Epithelial cell of esophagus (primary cell): ENCODE measurements around the gene HELZ.
A peak's percentile ranks its signal among the peaks of the same experiment; 100 is the strongest.
"Not testable (repeated sequence)": the region's sequence is repeated elsewhere in the genome, so short reads cannot be mapped to it uniquely, and the experiment has no call there.

Experiments used
- DNase-seq: peaks from one replicate; pipeline ENCODE4 v3.0.0; 2010; ENCODE audit warnings: low read depth
- H3K4me3 ChIP-seq: 2 replicates; pipeline ENCODE4 v1.5.1; 2011; ENCODE audit warnings: mild to moderate bottlenecking, low read length, control low read depth
- CTCF ChIP-seq: IDR thresholded peaks from 2 replicates; pipeline ENCODE4 v1.5.1; 2011; ENCODE audit warnings: low read depth, mild to moderate bottlenecking, low read length, control low read depth, inconsistent platforms; ENCODE audit not compliant: insufficient read depth; ENCODE audit errors: missing control alignments

HELZ gene

DNA sequence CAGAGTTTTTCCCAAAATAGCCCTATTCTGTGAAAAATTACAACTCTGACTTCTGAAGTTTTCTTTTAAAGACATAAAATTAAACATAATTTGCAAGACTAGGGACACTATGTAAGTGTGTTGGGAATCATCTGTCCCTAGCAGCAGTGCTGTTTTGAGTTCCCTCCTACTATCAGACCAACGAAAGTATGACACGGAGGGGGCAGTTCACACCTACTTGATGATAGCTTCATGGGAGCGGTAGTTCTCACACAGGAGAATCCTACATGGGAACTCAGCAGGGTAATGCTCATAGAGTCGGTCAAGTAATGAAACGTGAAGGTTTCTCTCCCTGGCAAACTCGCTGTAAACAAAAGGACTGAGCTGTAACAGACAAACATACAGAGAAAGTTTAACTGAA lies 96.6 kb downstream of the HELZ start:
- no peak for DNase-seq
- H3K4me3 ChIP-seq: no peak overlapping the region
- no peak for TF ChIP-seq CTCF

DNA sequence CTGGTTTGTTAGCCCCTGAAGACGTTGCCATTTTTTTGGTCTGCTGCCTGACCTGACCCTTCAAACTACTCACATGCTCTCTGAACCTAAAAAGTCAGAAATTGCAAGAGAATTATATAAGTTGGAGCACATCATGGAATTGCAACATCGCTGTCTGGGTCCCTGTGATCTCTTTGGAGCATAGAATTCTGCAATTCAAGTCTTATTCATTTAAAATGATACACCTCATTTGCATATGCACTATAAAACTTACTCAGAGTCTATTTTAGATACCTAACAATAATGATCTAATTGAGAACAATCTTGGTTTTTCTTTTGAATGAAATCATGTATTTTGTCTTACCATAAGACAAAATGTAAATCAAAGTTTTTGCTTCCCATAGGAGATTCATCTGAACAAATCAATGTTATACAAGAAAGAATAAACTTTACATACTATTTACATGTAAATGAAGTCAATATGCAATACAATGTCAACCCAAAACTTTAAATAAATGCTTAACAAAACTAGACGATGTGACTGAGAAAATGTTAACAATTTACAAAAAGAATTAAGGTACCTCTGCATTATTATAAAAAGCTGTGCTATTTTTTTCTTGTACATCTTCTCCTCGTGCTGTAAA lies 99.7 kb downstream of the HELZ start:
- H3K4me3 ChIP-seq: no peak overlapping the region
- no peak for TF ChIP-seq CTCF

DNA sequence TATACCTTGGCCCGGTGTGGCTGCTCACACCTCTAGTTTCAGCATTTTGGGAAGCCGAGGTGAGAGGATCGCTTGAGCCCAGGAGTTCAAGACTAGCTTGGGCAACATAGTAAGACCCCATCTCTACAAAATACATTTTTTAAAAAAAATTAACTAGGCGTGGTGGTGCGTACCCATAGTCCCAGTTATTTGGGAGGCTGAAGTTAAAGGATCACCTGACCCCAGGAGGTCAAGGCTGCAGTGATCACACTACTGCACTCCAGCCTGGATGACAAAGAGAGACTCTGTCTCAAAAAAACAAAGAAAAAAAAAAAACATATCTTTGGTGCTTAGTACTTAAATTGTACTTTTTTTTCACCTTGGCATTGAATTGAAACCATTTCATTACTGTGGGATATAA lies 101.7 kb downstream of the HELZ start:
- DNase-seq: no peak
- TF ChIP-seq CTCF: no peak
- H3K4me3 ChIP-seq: no peak overlapping the region

More for the DNA sequence above, 99.7 kb downstream of the HELZ start:
- no peak for DNase-seq

DNA sequence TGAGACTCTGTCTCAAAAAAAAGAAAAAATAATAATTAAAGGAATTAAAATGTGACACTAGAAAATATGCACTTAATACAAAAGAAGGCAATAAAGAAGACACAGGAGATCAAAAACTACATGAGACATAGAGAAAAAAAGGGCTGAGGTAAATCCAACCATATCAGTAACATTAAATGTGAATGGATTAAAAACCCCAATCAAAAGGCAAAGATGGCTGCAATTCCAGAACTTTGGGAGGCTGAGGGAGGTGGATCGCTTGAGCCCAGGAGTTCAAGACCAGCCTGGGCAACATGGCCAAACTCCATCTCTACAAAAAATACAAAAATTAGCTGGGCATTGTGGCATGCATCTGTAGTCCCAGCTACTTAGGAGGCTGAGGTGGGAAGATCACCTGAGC lies 103.0 kb downstream of the HELZ start:
- H3K4me3 ChIP-seq, DNase-seq: not testable (repeated sequence)

DNA sequence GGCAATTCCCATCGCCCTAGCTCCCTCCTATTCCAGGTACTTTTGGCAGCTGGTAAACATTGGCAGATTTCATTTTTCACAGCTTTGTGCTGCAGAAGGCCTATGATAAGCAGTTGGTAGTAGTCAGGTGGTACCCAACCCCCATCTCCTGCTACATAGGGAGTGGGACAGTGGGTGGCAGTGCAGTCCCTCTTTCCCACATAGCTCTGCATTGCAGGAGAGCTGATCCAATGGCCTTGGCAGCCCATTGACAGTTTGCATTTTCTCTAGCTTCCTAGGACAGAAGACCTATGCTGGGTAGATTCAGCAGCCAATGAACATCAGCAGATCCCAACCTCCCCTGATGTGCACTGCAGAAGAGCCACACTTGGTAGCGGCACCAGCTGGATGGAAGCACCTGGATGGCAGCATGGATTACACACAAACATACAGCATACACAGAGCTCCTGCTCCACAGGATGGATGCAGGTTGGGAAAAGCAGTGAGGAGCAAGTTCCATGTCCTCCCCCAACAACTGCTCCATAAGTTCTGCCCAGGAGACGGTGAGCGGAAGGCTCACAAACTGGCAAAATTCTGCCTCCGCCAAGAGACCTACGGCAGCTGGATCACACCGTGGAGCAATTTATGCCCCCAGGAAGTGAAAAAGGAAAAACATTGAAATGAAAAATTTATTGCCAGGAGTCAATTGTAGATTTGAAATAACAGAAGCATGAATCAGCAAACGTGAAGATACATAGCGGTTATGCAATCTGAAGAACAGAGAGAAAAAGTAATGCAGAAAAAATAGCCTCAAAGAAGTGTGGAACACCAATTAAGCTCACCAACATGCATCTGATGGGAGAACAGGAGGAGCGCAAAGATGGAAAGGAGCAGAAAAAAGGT lies 105.0 kb downstream of the HELZ start:
- no peak overlapping the region for H3K4me3 ChIP-seq
- peak; percentile 36 for DNase-seq
- no peak for TF ChIP-seq CTCF

GRCh38 chr17:67139289-67139688 lies 105.7 kb downstream of the HELZ start:
- no peak for DNase-seq
- no peak for TF ChIP-seq CTCF
- H3K4me3 ChIP-seq: no peak overlapping the region

GRCh38 chr17:67138392-67138791 lies 106.6 kb downstream of the HELZ start:
- no peak overlapping the region for H3K4me3 ChIP-seq
- no peak for DNase-seq
- no peak for TF ChIP-seq CTCF
